Astrocyte (in vitro differentiated cells and primary cell): ENCODE data around the gene ACOD1. TPM values are rescaled to one million over a fixed set of nuclear protein-coding genes. Genes with fewer than 3 reads are reported as not detected.

ENCODE experiments used
- DNase-seq: peaks from one replicate; pipeline ENCODE4 v3.0.0-alpha.2; 2010; ENCODE audit warnings: low read depth
- FAIRE-seq: peaks from 2 replicates; lab custom pipeline; 2011; peaks lifted over from hg19 to GRCh38; lab: Jason Lieb, UNC
- H2AFZ ChIP-seq: 2 replicates; pipeline ENCODE4 v1.6.0; 2012; ENCODE audit warnings: low read depth, low read length, inconsistent platforms
- H3K27ac ChIP-seq: 2 replicates; pipeline ENCODE4 v1.5.1; 2011; ENCODE audit warnings: low read depth, low read length, inconsistent platforms
- H3K27me3 ChIP-seq: 2 replicates; pipeline ENCODE4 v1.6.0; 2011; ENCODE audit warnings: low read length, inconsistent platforms; ENCODE audit not compliant: insufficient read depth
- H3K36me3 ChIP-seq: 2 replicates; pipeline ENCODE4 v1.5.1; 2011; ENCODE audit warnings: low read length, inconsistent platforms; ENCODE audit not compliant: insufficient read depth
- H3K4me1 ChIP-seq: 2 replicates; pipeline ENCODE4 v1.5.1; 2011; ENCODE audit warnings: low read length, inconsistent platforms; ENCODE audit not compliant: insufficient read depth
- H3K4me2 ChIP-seq: 2 replicates; pipeline ENCODE4 v1.6.0; 2012; ENCODE audit warnings: low read length, inconsistent platforms
- H3K4me3 ChIP-seq: 2 replicates; pipeline ENCODE4 v1.5.1; 2011; ENCODE audit warnings: low read depth, mild to moderate bottlenecking, low read length, inconsistent platforms; ENCODE audit not compliant: insufficient read depth
- H3K79me2 ChIP-seq: 2 replicates; pipeline ENCODE4 v1.6.0; 2012; ENCODE audit warnings: mild to moderate bottlenecking, low read length, inconsistent platforms; ENCODE audit not compliant: insufficient read depth
- H3K9ac ChIP-seq: 2 replicates; pipeline ENCODE4 v1.6.0; 2012; ENCODE audit warnings: mild to moderate bottlenecking, low read length, inconsistent platforms
- H3K9me3 ChIP-seq: 2 replicates; pipeline ENCODE4 v1.5.1; 2012; ENCODE audit warnings: low read depth, mild to moderate bottlenecking, low read length, inconsistent platforms; ENCODE audit not compliant: insufficient read depth
- H4K20me1 ChIP-seq: 2 replicates; pipeline ENCODE4 v1.6.0; 2012; ENCODE audit warnings: low read length, inconsistent platforms; ENCODE audit not compliant: insufficient read depth
- H3K27ac Mint-ChIP-seq: one replicate; pipeline ENCODE4 v1.8.0; 2021; ENCODE audit warnings: mild to moderate bottlenecking, mixed read lengths; ENCODE audit not compliant: unreplicated experiment
- H3K27me3 Mint-ChIP-seq: one replicate; pipeline ENCODE4 v1.8.0; 2021; ENCODE audit warnings: low read depth, mixed read lengths; ENCODE audit not compliant: unreplicated experiment
- H3K36me3 Mint-ChIP-seq: one replicate; pipeline ENCODE4 v1.8.0; 2021; ENCODE audit warnings: low read depth, mixed read lengths; ENCODE audit not compliant: unreplicated experiment
- H3K4me1 Mint-ChIP-seq: one replicate; pipeline ENCODE4 v1.8.0; 2021; ENCODE audit warnings: low read depth, mixed read lengths; ENCODE audit not compliant: unreplicated experiment
- H3K4me3 Mint-ChIP-seq: one replicate; pipeline ENCODE4 v1.8.0; 2021; ENCODE audit warnings: mild to moderate bottlenecking, moderate library complexity, mixed read lengths; ENCODE audit not compliant: unreplicated experiment
- H3K9me3 Mint-ChIP-seq: one replicate; pipeline ENCODE4 v1.8.0; 2021; ENCODE audit warnings: mild to moderate bottlenecking, mixed read lengths; ENCODE audit not compliant: unreplicated experiment
- EZH2 ChIP-seq: IDR thresholded peaks from 2 replicates; pipeline ENCODE4 v1.6.1; 2012; ENCODE audit warnings: mild to moderate bottlenecking, low read length, inconsistent platforms; ENCODE audit not compliant: insufficient read depth
- total RNA-seq: library from RNA; stranded (reverse); gene quantifications from 2 replicates; pipeline ENCODE4 v1.2.1, GENCODE V29; 2021
- TF ChIP-seq, protein P1 (sequence below): IDR thresholded peaks from 2 replicates; pipeline ENCODE4 v1.5.1; 2011; ENCODE audit warnings: low read depth, mild to moderate bottlenecking, inconsistent platforms, low read length, moderate library complexity; ENCODE audit not compliant: insufficient read depth

Gene ACOD1
- total RNA-seq, 1 donor from 2014 or later, result not detected

DNA sequence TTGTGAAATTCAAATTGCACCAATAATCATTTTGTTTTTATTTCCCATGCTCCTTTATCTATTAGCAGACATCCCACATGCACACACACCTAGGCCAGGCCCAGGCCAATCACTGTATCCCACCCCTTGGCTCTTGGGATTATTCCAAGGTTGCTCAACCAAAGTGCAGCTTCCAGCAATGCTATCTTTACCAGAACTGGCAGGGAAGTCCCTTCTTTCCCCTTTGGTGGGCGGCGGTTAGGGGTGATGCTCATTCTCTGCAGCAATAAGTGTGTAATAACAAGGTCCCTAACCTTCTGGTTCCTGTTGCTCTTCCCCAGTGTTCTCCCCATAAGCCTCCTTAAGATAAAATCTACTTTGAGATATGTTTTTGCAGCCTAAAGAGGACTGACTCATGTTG lies 43.8 kb upstream of the ACOD1 start:
- peaks cover 3% of the 10 kb centered on the region for H3K9me3 Mint-ChIP-seq

DNA sequence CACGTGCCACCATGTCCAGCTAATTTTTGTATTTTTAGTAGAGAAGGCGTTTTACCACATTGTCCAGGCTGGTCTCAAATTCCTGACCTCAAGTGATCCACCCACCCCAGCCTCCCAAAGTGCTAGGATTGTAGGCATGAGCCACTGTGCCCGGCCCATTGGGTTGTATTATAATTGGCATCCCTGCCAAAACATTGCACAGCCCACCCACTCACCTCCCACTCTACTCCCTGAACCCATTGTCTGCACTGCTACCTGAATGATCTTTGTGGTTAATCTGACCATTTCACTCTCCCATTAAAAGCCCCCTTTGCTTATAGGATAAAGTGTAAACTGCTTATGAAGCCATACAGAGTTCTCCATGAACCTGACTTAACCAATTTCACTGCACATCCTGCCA lies 35.8 kb upstream of the ACOD1 start:
- no peak overlapping the region for H3K27ac Mint-ChIP-seq
- no peaks in the 10 kb centered on the region for H4K20me1 ChIP-seq
- TF ChIP-seq, protein P1, sequence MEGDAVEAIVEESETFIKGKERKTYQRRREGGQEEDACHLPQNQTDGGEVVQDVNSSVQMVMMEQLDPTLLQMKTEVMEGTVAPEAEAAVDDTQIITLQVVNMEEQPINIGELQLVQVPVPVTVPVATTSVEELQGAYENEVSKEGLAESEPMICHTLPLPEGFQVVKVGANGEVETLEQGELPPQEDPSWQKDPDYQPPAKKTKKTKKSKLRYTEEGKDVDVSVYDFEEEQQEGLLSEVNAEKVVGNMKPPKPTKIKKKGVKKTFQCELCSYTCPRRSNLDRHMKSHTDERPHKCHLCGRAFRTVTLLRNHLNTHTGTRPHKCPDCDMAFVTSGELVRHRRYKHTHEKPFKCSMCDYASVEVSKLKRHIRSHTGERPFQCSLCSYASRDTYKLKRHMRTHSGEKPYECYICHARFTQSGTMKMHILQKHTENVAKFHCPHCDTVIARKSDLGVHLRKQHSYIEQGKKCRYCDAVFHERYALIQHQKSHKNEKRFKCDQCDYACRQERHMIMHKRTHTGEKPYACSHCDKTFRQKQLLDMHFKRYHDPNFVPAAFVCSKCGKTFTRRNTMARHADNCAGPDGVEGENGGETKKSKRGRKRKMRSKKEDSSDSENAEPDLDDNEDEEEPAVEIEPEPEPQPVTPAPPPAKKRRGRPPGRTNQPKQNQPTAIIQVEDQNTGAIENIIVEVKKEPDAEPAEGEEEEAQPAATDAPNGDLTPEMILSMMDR, result no peak
- TF ChIP-seq EZH2, result no peak
- DNase-seq (no peak), FAIRE-seq (no peak)
- H3K9me3 Mint-ChIP-seq, result peaks cover 1% of the 10 kb centered on the region
- peaks cover 2% of the 10 kb centered on the region for H3K27me3 Mint-ChIP-seq
- H3K9ac ChIP-seq, result no peak overlapping the region
- peaks cover 5% of the 10 kb centered on the region for H3K27me3 ChIP-seq
- peaks cover 2% of the 10 kb centered on the region for H3K36me3 Mint-ChIP-seq
- no peaks in the 10 kb centered on the region for H3K79me2 ChIP-seq
- no peak overlapping the region for H3K4me3 ChIP-seq
- no peaks in the 10 kb centered on the region for H3K9me3 ChIP-seq
- no peak overlapping the region for H3K27ac ChIP-seq
- H3K4me2 ChIP-seq, result no peak overlapping the region
- H3K4me3 Mint-ChIP-seq, result no peak overlapping the region
- H3K4me1 ChIP-seq, result peaks cover 1% of the 10 kb centered on the region
- H2AFZ ChIP-seq, result no peak overlapping the region
- H3K36me3 ChIP-seq, result no peaks in the 10 kb centered on the region
- H3K4me1 Mint-ChIP-seq, result peaks cover 6% of the 10 kb centered on the region

More for the DNA sequence above, 43.8 kb upstream of the ACOD1 start:
- no peak for TF ChIP-seq EZH2
- TF ChIP-seq, protein P1, result no peak
- H3K27ac ChIP-seq, result no peak overlapping the region
- no peak overlapping the region for H2AFZ ChIP-seq
- H3K9ac ChIP-seq, result no peak overlapping the region
- peaks cover 36% of the 10 kb centered on the region for H3K27me3 ChIP-seq
- peaks cover 15% of the 10 kb centered on the region for H3K27me3 Mint-ChIP-seq
- no peak overlapping the region for H3K4me3 Mint-ChIP-seq
- H4K20me1 ChIP-seq, result no peaks in the 10 kb centered on the region
- no peaks in the 10 kb centered on the region for H3K79me2 ChIP-seq
- FAIRE-seq (no peak), DNase-seq (no peak)
- H3K27ac Mint-ChIP-seq, result no peak overlapping the region
- peaks cover 2% of the 10 kb centered on the region for H3K36me3 Mint-ChIP-seq
- no peaks in the 10 kb centered on the region for H3K4me1 Mint-ChIP-seq
- H3K36me3 ChIP-seq, result no peaks in the 10 kb centered on the region
- no peak overlapping the region for H3K4me3 ChIP-seq
- H3K4me1 ChIP-seq, result no peaks in the 10 kb centered on the region
- H3K4me2 ChIP-seq, result no peak overlapping the region
- H3K9me3 ChIP-seq, result no peaks in the 10 kb centered on the region

- no peak for FAIRE-seq
Observed at GRCh38 chr13:76913898-76914297, 34.4 kb upstream of the ACOD1 start.

More at GRCh38 chr13:76913898-76914297, 34.4 kb upstream of the ACOD1 start:
- H3K9ac ChIP-seq, result no peak overlapping the region
- H3K4me1 Mint-ChIP-seq, result peaks cover 12% of the 10 kb centered on the region
- peaks cover 5% of the 10 kb centered on the region for H3K27me3 ChIP-seq
- peaks cover 3% of the 10 kb centered on the region for H3K4me1 ChIP-seq
- no peak overlapping the region for H2AFZ ChIP-seq
- H3K4me2 ChIP-seq, result no peak overlapping the region
- H3K27ac Mint-ChIP-seq, result no peak overlapping the region
- no peak overlapping the region for H3K4me3 ChIP-seq
- no peaks in the 10 kb centered on the region for H3K36me3 ChIP-seq
- TF ChIP-seq, protein P1, result no peak
- no peak for TF ChIP-seq EZH2
- H3K9me3 Mint-ChIP-seq, result peaks cover 5% of the 10 kb centered on the region
- no peak overlapping the region for H3K4me3 Mint-ChIP-seq
- no peak for DNase-seq
- peaks cover 2% of the 10 kb centered on the region for H3K27me3 Mint-ChIP-seq
- no peak overlapping the region for H3K27ac ChIP-seq
- no peaks in the 10 kb centered on the region for H4K20me1 ChIP-seq
- H3K9me3 ChIP-seq, result no peaks in the 10 kb centered on the region
- H3K36me3 Mint-ChIP-seq, result no peaks in the 10 kb centered on the region
- H3K79me2 ChIP-seq, result no peaks in the 10 kb centered on the region
